ENCODE measurements around the gene LMF1.

The LMF1 gene

DNA sequence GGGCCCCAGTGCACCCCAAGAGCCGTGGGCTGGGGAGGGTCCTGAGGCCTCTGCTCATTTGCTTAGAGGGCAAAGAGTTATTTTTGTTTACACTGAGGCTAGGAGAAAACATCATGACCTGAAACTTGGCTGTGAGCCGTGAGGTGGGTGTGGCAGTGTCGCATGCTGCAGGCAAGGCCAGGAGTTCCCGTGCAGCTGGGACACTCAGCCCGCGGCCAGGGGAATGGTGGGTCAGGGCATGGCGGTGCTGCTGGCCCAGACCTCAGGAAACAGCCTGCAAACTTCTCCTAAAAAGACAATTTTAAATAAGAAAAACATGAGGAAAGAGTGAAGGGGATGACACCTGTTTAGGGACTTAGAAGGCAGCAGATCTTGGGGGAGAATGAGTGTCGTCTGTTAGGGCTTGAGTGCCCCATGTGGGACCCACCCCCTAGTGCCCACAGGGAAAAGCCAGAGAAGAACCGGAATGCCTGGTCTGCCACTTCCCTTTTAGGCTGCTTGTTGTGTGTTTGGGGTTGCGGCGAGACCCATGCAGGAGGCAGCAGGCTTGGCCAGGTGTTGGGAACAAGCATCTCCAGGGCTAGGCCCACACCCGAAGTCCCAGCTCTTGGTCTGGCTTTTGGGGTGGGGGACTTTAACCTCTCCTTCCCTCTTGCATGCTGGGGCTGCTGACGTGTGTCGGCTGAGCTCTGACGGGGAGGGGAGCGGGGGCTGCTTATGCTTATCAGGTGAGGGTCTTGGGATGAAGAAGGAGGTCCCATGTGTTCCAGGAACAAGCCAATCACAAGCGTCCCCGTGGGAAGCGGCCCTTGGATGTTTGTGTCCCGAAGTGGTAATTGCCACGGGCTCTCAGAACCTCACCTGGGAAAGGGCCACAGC, 89.3 kb downstream of the LMF1 start:
- DNase-seq (ENCODE audit: low read depth in 2 of 2) = no peak

DNA sequence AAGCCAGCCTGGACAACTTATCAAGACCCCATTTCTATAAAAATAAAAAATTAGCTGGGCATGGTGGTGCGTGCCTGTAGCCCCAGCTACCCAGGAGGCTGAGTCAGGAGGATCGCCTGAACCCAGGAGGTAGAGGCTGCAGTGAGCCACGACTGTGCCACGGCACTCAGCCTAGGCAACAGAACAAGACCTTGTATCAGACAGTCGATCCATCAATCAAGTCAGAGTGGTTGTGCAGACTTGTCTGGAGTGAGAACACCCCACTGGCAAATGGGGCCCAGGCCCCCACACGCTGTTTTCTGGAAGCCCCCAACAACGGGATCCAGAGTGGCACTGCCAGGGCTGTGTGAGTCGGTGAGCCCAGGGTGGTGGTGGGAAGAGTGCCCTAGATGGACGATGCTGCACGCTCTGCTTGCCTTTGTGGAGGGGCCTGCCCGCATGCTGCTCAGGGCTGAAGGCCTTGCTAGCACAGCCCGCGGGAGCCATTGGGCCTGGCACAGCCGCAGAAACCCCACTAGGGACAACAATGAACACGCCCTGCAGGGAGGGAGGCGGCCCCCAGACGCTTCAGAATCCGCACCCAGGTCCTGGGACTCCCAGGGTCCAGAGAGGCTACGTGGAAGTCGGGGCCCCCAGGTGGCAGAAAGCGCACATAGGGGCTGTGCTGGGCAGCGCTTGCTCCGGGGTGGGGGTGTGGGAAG, 90.2 kb downstream of the LMF1 start:
- no peak for DNase-seq (ENCODE audit: low read depth in 2 of 2)

DNA sequence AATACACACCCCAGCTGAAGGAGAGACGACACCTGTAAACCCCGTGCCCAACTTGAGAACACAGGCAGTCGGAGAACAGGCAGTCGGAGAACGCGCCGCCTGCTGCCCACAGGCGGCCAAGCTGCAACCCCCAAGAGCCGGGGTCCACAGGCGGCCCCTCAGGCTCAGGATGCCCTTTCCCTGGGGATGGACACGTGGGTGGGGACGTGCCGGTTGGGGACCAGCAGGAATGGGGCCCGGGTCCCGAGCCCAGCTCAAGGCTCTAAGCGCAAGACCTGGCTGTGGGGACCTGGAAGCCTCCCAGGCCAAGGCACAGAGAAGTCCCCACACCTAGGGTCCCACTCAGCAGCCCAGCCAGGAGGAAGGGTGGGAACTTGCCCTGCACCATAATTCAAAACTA, 90.8 kb downstream of the LMF1 start:
- DNase-seq (ENCODE audit: low read depth in 2 of 2) = no peak

DNA sequence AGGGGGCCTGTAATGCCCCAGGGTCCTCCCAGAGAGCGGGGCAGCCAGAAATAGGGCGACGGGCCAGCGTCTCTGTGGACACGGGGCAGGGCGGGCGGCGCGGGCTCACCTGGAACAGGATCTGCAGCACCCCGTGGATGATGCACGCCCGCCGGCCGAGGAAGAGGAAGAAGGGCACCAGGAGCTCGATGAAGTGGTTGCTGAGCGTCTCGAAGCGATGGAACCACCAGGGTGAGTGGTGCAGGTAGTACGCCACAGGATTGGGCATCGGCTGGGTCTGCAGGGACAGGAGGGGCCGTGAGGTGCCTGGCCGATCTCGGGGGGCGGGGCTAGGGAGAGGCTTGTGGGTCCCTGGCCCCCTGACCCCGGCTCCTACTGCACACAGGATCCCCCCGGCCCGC, 91.3 kb downstream of the LMF1 start:
- no peak for DNase-seq (ENCODE audit: low read depth in 2 of 2)

DNA sequence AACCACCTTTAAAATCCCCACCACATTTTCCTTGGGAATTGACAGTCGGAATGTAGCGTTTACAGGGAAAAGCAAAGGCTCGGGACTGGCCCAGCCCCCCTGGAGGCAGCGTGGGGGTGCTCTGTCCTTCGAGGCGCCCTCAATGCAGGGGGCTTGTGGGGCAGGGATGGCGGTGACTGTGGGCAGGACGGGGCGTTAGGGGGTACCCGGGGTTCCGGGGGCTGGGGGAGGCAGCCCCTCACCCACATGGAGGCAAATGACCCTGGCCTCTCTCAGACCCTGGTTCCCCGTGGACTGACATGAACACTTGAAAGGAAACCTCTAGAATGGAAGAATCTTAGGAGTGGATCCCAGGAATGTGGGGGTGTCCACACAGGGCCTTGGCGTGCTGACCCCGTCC, 91.9 kb downstream of the LMF1 start:
- DNase-seq (ENCODE audit: low read depth in 2 of 2) = no peak

DNA sequence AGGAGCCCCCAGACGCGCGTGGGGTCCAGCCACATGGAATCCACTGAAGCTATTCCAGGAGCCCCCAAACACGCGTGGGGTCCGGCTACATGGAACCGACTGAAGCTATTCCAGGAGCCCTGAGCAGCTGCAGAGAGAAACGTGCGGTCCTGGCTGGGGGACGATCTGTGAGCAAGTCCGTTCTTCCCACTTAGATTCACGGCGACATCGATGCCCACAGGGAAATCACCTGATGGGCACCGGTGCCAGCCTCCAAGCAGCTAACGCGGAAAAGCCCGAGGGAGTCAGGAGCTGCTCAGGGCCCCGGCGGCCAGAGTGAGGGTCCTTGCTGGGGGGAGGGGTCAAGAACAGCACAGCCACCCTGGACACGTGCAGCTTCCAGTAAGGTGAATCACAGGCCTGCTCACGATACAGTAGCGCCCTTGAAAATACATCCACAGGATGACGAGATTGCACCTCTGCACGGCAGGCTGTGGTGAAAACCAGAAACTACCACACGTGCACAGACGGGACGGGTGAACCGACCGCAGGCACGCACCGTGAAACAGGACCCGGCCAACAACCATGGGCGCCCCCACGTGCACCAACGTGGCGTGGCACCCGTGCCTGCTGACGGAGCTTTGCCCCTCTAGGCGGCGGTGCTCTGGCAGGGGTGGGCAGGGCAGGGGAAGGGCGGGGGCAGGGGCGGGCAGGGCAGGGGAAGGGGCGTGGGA, 92.6 kb downstream of the LMF1 start:
- no peak for DNase-seq (ENCODE audit: low read depth in 2 of 2)

GRCh38 chr16:877242-878071, 93.3 kb downstream of the LMF1 start:
- no peak for DNase-seq (ENCODE audit: low read depth in 2 of 2)

GRCh38 chr16:876523-877241, 94.1 kb downstream of the LMF1 start:
- no peak for DNase-seq (ENCODE audit: low read depth in 2 of 2)

DNA sequence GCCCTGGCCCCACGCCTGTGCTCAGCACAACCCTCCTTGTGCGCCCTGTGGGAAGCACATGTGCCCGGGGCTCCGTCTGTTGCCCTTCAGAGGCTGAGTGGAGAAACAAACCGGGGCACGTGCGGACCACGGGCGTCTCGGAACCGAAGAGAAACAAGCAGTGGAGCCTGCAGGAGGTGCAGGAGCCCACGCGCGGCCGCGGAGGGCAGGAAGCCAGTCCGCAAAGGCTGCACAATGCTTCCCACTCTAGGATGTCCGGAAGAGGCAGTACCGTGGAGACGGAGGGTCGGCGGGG, 94.8 kb downstream of the LMF1 start:
- no peak for DNase-seq (ENCODE audit: low read depth in 2 of 2)

DNA sequence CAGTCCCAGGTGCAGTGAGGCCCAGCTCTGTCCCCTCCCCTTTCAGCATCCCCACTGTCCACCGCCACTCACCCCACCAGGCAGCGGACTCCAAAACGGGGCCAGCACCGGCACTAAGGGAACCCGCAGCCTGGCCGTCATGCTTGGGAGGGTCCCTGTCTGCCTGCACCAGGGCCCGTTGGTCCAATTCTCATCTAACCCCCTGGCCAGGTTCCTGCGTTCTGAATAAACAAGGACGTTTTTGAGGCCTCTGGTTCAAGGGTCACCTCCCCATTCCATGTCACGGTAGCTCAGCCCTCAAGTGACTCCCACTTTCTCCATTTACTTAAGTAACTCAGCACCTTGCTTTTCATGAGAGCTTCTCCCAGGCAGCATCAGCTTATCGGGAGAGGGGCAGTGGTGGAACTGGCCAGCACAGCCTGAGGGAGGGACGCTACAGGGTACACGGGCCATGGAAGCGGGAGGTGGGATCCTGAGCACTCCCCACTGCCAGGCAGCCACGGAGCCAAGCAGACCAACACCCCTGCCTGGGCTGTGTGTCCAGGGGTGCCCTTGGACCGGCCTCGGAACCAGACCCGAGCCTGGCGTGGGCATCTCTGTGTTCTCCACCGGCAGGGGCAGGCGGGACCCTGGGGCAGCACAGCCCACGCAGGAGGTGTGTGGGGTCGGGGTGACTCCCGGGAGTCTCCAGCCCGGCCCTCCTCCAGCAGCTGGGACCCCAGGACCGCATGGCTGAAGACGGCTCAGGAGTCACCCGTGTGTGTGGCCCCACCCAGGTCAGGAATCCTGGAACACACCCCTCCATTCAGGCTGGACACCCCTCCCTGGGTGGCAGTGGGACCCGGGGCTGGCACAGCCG, 95.4 kb downstream of the LMF1 start:
- no peak for DNase-seq (ENCODE audit: low read depth in 2 of 2)

DNA sequence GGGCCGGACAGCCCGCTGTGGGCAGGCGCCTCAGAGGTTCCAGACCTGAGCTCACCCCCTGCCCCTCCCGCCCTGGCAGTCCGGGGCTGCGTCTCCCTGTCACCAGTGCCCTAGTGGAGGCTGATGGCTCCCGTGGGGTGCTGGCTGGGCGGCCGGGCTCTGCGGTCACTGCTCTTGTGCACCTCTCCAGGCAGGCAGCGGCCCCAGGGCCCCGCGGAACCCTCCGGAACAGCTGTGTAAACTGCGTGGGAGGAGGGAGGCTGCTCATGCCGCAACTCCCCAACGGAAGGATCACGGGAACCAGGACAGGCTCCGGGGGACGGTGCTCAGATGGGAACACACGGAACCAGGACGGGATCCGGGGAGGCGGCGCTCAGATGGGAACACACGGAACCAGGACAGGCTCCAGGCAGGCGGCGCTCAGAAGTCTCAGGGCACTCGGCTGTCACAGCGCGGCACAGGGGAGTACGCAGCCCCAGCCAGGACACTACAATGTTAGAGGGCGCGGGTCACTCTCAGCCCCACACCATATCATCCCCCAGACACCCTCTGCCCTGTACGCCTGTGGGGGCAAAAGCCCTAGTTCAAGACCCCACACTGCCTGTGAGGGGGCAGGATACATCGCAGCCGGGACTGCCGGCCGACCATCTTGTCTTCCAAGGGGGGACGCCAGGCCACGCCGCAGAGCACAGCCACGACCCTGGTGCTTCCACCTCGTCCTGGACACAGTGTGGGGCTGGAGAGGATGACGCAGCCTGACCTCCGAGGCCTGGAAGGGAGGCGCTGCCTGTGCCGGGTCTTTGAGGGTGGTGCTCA, 96.2 kb downstream of the LMF1 start:
- DNase-seq (ENCODE audit: low read depth in 2 of 2) = no peak

- no peak for DNase-seq (ENCODE audit: low read depth in 2 of 2)
Measured at GRCh38 chr16:873889-874288, 96.9 kb downstream of the LMF1 start.

- no peak for DNase-seq (ENCODE audit: low read depth in 2 of 2)
Measured at GRCh38 chr16:873243-873661, 97.5 kb downstream of the LMF1 start.

DNA sequence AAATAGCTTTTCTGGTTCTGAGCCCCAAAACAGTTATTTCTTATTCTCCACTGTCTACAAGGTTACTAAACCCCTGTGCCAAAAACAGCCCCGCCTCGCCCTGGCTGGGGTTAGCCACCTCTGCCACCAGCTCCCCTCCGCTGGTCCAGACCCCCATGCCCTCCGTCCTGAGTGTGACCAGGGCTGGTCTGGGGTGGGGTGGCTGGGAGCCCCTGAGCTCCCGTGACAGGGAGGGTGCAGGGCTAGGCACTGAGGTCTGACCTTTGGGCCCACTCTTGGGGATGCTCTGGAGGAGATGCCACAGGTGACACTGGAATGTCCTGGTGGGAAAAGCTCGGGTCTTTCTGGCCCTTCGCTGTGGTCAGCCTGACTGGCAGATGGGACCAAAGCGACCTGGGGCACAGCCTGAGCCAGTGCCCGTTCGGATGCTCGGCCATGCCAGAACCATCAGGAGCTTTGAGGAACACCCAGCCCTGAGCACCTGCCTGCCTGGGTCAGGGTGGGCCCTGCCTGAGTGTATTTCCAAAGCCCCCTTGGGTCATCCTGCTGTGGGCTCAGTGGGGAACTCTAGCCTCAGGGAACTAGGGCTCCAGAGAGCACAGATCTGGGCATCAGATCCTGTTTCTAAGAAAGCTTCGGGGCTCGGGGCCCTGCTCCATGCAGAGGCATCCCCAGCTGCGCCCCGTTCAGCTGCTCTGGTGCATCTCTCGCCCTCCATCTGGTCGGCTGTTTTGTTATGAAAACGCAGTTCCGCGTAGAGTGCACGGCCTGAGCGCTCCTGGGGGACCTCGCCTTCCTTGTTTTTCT, 98.1 kb downstream of the LMF1 start:
- DNase-seq (ENCODE audit: low read depth in 2 of 2) = no peak

DNA sequence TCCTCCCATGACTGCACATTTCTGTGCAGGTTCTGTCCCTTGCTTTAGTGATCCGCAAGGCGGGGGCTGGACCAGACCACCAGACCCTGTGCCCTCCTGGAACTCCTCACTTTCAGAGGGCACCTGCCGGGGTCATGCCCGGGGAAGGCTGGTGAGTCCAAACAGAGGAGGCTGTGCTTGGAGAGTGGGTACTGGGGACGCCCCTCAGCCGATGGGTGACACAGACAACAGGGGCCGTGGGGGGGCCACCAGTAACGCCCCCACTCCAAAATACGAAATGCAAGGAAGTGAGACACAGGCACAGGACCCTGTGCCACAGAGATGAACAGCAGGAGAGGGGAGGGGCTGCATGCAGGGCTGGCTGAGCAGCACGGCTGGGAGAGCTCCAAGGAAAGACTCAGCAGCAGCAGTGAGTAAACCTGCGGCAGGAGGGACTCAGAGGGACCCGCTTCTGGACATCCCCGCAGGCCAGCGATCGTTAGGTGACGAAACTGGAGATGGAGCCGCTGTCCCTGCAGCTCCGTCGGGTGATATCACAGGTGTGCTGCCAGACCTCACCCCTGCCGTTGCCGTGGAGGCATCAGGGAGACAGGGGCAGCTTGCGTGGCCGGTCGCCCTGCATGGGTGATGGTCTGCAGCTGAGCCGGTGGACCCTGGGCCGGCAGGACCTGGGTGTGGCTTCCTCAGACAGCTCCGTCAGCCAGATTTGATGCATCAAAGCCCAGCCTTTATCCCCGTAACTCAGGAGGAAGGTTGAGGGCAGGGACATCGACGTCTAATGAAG, 99.0 kb downstream of the LMF1 start:
- DNase-seq (ENCODE audit: low read depth in 2 of 2) = no peak

GRCh38 chr16:870856-871561, 99.8 kb downstream of the LMF1 start:
- no peak for DNase-seq (ENCODE audit: low read depth in 2 of 2)
